Erythroblast (primary cell): ENCODE data around the gene TLN1.

Experiments used
- GATA1 ChIP-seq: IDR thresholded peaks from 2 replicates; pipeline ENCODE4 v1.6.1; 2011; ENCODE audit warnings: low read depth, mild to moderate bottlenecking, control low read depth, low read length, moderate library complexity
- POLR2A ChIP-seq: IDR thresholded peaks from 2 replicates; pipeline ENCODE4 v1.6.1; 2011; ENCODE audit warnings: mild to moderate bottlenecking, low read length

DNA sequence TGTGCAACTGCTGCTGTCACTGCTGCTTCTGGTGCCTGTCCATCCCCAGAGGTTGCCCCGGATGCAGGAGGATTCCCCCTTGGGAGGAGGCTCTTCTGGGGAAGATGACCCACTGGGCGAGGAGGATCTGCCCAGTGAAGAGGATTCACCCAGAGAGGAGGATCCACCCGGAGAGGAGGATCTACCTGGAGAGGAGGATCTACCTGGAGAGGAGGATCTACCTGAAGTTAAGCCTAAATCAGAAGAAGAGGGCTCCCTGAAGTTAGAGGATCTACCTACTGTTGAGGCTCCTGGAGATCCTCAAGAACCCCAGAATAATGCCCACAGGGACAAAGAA lies 58.0 kb downstream of the TLN1 start:
- TF ChIP-seq POLR2A (no peak), GATA1 (no peak)
